Stimulated activated CD8-positive, alpha-beta memory T cell treated with anti-CD3 and anti-CD28 coated beads, Interleukin-2, amount 100 ng/mL, for 1 hour (primary cell): ENCODE measurements around the gene NT5M.
A peak's percentile ranks its signal among the peaks of the same experiment; 100 is the strongest.

Source experiments
- DNase-seq, 2 donors: peaks; one replicate each; pipeline ENCODE4 v3.0.0-alpha.2; 2020; ENCODE audit warnings: low read depth in 2 of 2

The NT5M gene

DNA sequence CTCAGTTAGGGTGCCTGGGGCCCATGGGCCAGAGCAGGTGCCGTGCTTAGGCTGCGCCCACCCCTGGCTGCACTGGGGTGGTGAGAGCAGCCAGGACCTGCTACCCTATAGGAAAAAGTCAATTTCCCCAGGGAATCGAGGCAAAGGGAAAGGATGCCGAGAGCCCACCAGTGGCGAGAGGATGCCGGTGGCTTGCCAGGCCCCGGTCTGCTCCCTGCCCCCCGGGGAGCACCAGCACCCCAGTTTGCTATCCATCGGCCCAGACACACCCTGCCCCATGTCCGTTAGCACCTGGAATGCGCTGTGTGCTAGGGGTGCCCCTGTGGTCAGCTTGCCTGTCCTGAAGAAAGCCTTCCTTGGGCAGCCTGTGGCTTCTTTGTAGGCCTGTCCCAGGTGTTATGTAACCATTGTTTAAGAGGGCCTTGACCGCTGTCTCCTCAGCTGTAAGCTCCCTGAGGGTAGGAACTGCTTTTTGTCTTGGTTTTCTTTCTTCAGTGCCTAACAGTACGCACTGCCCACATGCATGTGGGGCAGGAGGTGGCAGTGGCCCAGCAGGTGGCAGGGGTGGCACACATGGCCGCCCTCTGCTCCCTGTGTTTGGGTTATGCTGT is 40.8 kb downstream of the NT5M start:
- DNase-seq = no peak

DNA sequence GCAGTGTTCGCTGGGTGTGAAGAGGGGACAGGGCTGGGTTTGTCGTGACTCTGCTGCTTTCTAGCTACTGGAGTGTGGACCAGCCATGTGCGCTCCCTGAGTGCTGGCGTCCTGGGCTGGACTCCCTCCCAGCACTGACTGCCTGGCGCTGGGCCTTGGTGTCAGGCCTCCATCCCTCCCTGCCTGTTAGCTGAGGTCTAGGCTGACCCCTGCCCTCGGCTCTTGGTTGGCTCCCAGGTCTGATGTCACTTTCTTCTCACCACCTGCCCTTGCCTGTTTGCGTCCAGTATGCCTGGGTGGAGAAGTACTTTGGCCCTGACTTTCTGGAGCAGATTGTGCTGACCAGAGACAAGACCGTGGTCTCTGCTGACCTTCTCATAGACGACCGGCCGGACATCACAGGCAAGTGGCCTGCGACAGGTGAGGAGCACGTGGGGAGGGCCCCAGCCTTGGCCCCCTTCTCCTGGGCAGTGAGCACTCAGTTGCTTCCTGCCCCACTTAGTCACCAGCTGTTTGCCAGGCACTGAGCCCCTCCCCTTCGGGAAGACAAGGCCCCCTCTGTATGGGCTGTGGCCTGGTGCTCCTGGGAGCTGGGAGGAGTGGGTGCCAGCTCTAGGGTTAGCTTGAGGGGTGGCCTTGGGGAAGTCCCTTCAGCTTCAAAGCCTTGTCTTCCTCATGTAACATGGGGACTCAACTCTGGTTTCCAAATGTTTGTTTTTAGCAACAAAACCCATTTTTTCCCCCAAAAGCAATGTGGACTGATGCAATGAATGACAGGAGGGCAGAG is 41.5 kb downstream of the NT5M start:
- no peak for DNase-seq

DNA sequence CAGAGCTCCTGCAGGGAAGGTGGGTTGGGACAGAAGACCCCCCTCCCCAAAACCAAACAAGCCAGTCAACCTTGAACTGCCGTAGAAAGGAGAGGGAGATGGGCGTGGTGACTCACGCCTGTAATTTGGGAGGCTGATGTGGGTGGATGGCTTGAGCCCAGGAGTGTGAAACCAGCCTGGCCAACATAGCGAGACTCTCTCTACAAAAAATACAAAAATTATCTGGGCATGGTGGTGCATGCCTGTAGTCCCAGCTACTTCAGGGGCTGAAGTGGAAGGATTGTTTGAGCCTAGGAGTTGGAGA is 42.1 kb downstream of the NT5M start:
- DNase-seq = no peak

DNA sequence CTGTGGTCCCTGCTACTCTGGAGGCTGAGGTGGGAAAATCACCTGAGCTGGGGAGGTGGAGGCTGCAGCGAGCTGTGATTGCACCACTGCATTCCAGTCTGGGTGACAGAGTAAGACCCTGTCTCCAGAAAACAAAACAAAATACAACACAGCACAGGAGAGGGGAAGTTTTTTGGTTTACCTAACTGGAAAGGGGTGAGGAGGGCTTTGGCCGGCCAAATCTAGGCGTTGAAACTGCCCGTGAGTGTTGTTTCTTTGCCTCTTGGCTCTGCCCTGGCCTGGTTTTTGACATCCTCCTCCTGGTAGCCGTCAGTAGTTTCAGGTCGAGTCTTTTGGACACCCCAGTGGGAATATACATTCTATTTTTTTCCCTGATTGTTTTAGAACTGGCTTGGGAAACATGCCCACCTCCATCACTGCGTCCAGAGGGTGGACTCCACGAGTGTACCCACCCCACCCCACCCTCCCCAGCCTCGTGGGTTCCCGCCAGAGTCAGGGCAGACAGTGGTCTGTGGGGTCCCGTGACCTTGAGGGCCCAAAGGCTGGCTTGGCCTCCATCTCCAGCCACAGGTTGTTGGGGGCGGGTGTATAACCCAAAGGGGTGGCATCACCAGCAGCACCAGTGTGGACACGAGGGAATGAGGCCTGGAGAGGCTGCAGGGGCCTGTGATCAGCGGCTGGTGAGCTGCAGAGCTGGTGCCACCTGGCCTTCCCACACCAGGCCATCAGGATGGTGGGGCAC is 42.7 kb downstream of the NT5M start:
- no peak for DNase-seq

DNA sequence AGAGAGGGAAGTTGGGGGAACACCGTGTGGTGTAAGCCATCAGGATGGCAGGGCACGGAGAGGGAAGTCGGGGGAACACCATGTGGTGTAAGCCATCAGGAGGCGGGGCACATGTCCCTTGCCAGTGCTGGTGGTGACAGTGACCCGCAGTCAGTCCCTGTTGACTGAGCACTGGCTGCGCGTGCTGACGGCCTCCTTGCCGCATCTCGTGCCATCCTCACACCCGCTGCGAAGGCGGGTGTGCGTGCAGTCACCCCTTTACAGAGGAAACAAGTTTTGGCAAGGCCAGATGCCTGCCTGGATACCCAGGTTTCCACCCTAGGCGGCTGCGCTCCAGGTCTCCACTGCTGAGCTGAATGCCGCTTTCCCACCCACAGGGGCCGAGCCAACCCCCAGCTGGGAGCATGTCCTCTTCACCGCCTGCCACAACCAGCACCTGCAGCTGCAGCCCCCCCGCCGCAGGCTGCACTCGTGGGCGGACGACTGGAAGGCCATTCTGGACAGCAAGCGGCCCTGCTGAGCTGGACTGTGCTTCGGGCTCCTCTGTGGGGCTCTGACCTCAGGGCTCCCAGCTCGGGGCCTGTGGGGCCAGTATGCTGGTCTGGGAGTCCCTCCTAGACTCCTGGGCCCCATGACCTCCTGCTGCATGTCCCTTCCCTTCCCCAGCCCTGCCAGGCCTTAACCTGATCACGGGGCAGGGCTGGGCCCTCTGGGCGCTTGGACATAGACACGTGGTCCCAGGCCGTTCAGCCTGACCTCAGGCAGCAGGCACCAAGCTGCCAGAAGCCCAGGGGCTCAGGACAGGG is 43.5 kb downstream of the NT5M start:
- no peak for DNase-seq

DNA sequence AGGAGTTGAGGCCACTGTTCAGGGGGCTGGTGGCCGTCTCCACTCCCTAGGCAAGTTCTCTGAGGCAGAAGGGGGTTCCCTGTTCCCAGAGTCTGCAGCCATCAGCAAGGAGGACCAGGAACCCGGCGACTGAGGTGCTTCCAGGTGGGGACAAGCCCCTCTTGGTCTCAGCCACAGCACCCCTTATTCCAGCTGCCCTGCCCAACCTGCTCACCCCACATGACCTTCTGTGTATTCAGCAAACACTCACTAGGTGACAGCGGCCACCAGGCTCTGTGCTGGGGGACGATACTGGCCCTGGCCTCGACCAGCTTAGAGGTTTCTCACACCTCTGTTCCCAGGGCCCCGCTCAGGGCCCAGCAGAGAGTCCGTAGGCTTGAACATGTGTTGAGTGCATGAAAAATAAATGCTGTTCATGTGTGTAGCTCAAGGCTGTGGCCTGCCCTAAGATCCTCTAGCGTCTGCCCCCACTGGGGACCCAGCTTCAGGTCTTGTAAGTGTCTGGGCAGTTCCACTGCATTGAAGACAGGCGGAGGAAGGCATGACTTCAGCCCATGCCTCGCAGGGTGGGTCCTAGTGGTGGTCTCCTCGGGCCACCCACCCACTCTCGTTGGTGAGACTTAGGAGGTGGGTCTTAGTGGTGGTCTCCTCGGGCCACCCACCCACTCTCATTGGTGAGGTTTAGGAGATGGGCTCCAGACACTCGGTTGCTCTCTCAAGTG is 44.2 kb downstream of the NT5M start:
- no peak for DNase-seq

DNA sequence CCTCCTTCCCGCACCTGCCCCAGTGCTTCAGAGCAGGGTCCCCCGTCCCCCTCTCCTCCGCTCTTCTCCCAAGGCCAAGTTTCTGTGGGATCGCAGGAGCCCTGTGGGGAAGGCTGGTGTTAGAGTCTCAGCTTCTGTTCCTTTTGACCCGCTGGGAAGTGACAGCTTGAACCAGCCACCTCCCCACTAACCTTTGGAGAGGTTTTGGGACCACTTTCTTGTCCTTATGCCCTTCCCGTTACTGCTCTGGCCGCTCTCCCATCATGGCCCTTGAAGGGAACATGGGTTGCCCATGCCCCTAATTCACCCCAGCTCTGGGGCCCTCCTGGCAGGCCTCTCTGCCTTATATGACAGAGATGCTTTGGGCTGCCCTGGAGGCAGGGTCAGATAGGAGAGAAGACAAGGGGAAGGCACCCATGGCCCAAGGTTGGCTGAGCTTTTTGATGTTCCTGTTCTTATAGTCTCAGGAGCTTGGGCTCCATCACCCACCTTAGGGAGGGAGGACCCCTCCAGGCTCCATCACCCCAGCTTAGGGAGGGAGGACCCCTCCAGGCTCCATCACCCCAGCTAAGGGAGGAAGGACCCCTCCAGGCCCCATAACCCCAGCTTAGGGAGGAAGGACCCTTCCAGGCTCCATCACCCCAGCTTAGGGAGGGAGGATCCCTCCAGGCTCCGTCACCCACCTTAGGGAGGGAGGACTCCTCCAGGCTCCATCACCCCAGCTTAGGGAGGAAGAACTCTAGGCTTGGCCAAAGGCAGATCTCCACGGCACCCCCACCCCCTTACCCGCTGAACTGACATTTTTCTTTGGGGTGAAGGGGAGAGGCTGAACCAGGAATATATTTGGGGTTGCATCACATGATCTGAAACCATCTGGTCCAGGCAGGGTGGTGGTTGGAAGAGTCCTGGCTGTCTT is 45.0 kb downstream of the NT5M start:
- DNase-seq = no peak

DNA sequence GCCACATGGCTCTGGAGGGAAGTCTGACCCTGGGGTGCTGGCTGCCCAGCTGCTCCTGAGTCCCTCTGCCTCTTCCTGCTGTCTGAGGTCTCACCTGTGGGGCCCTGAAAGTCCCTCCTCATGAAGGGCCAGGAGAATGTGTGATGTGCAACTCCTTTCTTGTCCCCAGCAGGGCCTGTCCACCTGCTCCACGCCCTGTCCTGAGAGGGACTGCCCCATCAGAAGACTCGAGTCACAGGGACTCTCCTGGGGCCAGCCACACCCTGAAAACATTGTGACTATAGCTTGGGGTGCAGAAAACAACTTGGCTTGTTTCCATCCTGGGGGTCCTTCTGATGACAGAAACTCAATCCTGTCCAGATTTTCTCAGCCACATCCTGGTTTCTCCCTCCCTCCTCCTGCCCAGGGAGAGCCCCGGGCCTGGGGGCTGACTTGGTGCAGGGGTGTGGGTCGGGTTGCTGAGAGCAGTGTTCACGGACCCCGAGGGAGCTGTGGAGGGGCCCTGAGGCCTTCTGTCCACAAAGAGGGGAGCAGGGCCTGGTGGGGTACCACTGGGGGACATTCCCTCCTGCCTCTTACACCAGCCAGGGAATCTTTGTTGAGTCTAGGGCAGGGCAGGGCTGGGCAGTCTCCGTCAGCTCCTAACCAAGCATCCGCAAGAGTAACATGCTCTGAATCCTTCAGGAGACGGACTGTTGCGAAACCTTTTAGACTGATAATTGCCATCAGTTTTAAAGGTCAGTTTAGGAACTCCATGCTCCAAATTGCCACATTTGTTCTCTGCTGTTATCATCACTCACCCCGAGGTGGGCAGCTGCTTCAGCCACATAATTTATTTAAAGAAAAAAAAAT is 45.9 kb downstream of the NT5M start:
- no peak for DNase-seq

DNA sequence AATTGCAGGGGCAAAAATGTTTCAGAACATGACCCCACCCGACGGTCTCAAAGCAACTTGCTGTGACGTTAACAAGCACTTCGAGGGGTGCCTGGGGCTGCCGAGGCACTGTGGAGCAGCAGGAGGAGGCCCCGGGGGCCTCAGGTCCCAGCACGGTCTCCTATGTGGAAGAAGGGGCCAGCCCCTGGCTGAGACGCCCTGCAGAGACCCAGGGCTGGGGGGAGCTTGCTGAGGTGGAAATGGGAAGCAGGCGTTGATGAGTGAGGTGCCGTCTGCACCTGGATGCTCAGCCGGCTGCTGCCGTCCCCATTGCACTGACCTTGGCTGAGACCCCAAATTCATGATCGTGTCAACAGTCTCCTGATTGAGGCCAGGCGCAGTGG is 46.5 kb downstream of the NT5M start:
- no peak for DNase-seq

DNA sequence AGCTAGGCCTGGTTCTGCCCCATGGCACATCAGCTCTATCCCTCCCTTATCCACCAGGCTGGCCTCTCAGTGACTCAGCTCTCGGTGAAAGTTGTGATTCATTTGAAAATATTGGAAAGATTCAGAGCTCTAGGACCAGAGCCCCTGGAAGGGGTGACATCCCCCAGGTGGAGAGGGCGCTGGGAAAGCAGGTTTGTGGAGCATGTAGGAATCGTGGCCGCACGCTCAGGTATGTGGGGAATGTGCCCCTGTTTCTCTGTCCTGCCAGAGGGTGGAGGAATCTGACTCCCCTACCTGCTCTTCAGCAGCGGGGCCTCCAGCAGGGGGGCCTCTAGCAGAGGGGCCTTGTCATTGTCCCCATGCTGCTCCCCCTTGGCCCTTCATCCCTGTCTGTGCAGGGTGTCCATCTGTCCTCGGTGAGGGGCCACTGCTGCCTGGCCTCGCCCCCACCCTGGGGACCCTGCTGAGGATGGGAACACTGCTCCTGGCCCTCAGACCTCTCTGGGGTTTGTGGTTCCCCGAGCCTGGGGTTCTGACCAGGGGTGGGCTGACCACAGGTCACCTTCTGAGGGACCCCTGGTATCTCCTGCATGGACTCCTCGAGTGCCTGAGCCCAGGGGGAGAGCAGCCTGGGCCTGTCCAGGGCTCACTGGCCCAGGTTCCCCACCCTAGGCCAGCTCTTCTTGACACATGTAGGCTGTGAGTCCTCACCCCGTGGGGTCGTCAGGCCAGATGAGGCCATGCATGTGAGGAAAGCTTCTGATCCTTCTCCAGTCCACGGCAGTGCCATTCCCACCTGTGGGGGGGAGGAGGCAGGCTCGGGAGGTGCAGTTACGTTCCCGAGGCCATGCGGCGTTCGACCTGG is 47.5 kb downstream of the NT5M start:
- DNase-seq = no peak

DNA sequence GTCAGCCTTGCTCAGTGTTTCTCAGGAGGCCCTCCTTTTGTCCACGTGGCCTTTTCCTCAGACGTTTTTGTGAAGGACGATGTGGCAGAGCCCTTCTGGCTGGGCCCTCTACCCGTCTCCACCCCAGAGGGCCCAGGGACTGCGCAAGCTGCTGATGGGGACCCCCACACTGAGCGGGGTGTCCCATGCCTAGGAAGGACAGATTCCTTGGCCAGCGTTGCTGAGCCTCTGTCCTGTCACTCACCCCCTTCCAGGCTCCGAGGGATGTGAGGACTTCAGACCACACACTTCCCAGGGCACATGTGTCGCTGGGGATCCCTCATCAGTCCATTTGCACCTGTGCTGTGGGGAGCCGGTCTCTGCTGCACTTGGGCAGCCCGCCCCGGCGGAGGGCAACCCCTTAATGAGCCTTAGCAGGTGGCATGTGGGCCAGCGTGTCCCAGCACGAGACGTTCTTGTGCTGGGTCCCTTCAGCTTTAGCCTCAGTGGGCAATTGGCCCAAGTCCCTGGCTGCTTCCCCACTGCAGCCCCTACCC is 48.3 kb downstream of the NT5M start:
- no peak for DNase-seq

DNA sequence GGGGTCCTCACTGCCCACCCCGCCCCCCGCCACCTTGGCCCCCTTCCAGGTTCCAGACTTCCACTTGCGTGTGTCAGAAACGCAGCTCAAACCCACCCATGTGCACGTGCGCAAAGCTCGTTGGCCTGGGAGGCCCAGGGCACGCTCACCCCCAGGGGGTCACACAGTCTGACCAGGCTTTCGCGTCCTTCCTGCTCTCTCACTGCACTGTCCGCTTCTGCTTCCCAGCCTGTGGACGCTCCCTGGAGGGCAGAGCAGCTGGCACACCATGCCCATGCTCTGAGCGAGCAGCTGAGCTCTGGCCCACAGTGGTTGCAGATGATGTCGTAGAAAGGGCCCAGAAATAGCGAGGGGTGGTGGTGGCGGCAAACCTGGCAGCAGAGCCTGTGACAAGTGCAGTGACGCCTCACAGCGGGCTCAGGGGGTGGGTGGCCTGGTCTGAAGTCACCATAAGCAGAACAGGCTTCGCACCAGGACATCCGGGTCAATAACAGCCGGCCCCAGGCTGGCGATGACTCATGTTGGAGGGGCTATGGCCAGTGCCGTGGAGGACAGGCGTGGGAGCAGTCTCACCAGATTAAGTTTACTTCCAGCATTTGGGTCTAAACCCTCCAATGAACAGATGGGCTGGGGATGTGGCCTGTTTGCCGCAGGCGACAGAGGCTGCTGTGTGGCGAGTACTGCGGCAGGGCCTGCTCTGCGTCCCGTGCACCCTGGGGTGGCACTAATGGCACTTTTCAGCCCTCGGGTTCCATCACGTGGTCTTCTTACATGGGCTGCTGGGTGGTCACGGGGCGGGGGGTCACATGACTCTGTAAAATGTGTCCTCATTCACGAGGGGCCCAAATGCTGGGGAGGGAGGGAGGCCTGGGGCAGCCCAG is 49.0 kb downstream of the NT5M start:
- DNase-seq = no peak

DNA sequence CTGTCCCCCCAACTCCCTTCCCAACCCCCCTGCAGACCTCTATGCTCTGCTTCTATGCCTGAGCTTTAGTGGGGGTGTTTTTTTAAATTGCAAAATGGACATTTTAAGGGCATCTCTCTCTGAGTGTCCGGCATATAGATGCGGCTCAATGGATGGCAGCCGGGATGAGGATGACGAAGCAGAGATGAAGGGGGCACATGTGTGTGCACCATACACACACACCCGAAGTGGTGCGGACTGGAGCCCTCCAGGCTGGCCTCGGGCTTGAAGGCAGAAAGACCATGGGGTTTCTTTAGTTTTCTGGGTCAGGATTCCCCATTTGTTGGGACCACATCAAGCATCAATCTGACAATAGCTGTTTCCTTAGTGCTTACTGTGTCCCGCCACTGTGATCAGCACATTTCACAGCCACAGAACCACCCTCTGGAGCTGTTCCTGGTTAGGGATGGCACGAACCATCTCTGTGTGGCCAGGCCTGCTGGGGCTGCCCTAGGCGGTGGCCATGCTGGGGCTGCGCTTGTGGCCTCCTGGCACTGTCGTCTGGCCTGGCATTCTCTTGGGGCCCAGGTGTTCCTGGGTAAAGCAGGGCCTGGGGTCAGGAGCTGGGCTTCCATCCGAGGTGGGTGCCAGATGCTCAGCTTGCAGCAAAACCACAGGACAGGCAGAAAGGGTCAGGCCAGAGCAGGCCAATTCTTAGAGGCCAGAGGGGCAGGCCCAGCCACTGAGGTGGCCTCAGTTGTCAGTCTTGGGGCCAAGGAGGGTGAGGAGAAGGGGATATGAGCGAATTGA is 49.9 kb downstream of the NT5M start:
- no peak for DNase-seq

DNA sequence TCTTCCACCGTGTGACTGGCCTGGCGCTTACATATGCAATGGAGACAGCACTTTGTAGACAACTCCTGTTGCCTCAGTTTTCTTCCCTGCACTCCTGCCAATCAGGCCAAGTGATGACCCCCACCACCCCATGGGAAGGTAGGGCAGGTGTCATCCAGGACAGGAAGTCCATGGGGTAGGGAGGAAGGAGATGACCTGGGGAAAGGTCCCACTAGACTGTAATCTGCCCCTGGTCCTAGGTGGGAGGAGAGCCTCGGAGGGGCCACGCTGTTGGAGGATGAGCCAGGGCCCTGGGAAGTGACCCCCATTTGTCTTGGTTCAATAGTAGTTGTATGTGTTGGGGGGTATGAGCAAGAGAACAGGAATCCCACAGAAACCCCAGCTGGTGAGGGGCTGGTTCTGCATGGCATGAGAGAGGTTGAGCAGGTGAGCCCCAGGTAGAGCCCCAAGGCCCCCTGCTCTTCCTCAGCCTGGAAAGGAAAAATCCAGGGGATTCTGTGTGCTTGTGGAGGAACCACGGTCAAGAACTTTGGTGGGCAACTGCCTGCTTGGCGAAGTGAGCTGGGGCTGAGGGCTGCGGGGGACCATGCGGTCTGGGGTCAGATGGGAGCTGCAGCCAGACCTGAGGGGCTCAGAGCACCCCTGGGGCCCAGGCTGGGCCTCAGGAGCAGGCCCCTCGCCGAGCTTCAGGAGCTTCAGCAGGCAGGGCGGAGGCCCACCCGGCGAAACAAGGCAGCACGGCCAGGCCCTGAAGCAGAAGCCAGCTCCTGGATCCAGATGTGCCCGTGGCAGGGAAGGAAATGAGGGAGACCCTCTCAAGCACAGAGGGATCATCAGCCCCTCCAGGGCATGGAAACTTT is 50.7 kb downstream of the NT5M start:
- DNase-seq = no peak

DNA sequence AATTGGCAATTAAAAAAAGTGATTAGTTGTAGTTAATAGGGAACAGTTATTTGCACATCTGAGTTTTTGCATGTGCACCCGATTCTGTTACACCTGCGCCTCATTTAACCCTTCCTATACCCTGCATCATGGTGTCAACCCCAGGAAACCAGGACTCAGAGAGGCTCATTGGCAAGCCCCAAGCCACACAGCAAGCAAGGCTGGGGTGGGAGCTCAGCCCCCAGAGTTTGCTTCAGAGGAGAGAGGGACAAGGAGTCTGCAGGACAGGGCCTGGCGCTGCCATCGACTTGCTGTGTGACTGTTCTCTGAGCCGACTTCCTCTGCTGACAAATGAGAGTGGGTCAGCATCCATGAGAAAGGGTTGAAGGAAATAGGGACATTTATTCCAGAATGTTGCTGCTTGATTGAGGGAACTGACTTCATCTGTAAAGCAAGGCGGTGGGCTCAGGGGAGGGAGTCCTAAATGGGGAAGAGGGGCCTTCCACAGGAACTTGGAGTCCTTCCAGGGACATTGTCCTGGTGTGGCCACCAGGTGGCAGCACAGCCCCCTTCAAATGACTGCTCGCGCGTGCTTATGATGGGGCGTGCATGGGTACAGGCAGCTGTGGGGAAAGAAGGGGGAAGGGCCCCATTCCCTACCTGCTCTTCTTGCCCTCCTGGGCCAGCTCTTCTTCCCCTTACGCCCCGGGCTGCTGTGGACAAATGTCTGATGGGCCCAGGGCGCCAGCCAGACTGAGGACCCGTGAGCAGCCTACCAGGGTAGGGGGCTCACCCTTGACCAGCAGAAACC is 51.6 kb downstream of the NT5M start:
- DNase-seq = peak; percentile 58 to 59
